ENCODE measurements around the gene SUPT4H1.

DNA sequence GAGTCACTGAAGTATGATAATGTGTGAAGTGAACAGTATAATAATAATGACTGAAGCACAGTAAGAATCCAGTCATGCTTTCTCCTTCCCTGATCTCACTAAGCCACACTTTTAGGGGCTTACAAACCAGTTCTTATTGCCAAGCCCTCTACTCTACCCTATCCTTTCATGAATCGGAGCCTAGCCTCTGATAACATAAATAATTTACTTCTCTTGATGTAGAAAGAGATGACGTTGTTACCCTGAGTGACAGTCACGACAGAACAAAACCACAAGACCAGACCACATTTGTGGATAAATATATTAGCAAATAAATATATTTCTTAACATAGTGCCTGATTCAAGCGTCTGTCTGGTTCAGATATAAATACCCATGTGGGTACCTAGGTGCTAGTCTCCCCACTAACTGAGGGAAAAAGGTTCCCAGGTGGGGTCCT is 1.4 kb upstream of the SUPT4H1 start:
- TF ChIP-seq, protein P1, sequence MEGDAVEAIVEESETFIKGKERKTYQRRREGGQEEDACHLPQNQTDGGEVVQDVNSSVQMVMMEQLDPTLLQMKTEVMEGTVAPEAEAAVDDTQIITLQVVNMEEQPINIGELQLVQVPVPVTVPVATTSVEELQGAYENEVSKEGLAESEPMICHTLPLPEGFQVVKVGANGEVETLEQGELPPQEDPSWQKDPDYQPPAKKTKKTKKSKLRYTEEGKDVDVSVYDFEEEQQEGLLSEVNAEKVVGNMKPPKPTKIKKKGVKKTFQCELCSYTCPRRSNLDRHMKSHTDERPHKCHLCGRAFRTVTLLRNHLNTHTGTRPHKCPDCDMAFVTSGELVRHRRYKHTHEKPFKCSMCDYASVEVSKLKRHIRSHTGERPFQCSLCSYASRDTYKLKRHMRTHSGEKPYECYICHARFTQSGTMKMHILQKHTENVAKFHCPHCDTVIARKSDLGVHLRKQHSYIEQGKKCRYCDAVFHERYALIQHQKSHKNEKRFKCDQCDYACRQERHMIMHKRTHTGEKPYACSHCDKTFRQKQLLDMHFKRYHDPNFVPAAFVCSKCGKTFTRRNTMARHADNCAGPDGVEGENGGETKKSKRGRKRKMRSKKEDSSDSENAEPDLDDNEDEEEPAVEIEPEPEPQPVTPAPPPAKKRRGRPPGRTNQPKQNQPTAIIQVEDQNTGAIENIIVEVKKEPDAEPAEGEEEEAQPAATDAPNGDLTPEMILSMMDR (IDR thresholded peaks at IDR 0.05; ENCODE audit: low read depth, low read length), result no peak
- TF ChIP-seq EZH2phosphoT487 (IDR thresholded peaks at IDR 0.05; ENCODE audit: low read depth), result no peak

Measured in OCI-LY3 (cell line).